Activated T-helper 9 cell treated with anti-CD3 and anti-CD28 coated beads, Interleukin-2, amount 50 U/mL, for 16 hours (primary cell): ENCODE data around the gene PHLPP2.
"Not testable (repeated sequence)": the region's sequence is repeated elsewhere in the genome, so short reads cannot be mapped to it uniquely, and the experiment has no call there.

Experiments
- DNase-seq: peaks from one replicate; pipeline ENCODE4 v3.0.0-alpha.2; 2020; ENCODE audit warnings: low read depth

Gene PHLPP2

DNA sequence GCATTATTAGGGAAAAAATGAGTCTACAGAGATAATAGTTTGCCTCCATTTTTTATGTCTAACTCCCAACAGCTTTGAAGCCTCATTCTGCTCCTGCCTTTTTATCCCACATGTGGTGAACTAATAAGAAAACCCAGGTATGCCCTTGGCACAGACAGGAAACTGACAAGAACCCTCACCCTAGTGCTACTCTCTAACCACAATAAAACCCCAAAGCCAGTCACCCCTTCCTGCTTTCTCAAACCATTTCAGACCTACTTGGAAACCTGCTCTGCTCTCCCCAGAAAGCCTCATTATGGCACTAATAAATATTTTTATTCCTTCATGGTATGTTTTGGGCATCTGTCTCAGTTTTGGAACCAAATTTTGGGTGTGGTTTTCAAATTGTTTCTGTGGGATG lies 102.4 kb downstream of the PHLPP2 start:
- DNase-seq = no peak

DNA sequence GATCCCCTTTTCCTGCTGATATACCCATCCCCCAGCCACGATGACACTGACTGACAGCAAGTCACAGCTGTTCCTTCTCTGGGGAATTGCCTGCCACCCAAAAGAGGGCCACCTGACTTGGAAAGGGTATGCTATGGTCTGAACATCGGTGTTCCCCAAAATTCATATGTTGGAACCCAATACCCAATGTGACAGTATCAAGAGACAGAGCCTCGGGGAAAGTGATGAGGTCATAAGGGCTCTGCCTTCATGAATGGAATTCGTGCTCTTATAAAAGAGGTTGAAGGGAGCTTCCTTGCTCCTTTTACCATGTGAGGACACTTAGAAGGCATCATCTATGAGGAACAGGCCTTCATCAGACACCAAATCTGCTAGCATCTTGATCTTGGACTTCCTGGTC lies 106.1 kb downstream of the PHLPP2 start:
- no peak for DNase-seq

DNA sequence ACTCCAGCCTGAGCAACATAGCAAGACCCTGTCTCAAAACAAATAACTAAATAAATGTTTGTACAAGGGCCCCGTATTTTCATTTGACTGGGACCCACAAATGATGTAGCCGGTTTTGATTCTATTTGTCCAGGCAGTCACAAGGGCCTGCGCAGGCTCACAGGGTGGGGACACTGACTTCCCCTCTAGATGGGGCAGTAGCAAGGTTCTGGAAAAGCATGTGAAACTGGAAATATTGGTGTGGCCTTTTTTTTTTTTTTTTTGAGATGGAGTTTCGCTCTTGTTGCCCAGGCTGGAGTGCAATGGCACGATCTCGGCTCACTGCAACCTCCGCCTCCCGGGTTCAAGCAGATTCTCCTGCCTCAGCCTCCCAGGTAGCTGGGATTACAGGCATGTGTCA lies 109.5 kb downstream of the PHLPP2 start:
- not testable (repeated sequence) for DNase-seq

DNA sequence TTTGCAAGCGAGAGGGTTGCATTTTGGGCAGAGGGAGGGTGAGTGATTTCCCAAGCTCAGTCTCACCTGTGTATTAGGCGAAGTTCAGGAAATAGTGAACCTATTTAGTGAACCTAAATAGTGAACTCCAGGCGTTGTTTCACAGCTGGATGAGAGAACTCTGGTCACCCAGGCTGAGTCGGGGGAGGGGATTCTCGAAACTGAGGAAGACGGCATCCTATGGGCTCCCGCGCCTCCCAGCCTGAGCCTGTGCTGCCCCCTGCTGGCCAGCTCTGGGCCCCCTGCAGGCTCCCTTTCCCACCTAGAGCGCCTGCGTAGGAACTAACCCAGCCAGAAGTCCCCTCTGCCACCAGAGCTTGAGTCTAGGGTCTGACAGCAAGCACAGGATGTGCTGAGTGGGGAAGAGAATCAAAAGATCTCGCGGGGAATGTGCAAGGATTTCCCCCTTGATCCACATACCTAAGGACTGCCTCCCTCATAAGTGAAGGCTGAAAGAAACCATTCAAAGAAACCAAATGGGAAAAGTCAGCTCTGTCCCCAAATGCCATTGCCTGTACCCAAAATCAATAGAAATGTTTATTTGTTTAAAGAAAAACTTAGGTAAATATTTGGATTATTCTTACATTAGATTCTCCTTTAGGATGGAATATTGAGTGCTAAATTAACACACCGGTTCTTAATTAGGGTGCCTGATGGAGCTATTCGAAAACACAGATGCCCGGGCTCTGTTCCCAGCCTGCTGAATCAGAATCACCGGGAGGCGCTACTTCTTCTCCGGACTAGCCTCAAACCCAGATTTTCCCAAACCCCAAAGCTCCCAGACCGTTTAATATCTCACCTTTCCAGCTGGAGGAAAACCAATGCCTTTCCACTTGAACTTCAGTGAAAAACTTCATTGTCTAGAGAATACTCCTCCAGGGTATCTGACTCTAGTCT lies 113.3 kb downstream of the PHLPP2 start:
- DNase-seq = peak; percentile 62

DNA sequence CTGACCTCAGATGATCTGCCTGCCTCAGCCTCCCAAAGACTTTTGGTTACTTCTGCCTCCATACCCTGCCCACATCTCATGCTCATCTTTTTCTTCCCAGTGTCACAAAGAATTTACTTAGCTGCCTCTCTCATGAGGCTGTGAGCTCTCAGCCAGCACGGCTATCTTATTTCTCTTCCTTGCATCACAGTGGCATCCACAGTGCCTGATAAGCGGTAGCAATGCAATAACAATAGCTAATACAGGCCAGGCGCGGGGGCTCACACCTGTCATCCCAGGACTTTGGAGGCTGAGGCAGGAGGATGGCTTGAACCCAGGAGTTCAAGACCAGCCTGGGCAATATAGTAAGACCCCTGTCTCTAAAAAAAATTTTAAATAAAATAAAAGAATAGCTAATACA lies 114.1 kb downstream of the PHLPP2 start:
- no peak for DNase-seq

DNA sequence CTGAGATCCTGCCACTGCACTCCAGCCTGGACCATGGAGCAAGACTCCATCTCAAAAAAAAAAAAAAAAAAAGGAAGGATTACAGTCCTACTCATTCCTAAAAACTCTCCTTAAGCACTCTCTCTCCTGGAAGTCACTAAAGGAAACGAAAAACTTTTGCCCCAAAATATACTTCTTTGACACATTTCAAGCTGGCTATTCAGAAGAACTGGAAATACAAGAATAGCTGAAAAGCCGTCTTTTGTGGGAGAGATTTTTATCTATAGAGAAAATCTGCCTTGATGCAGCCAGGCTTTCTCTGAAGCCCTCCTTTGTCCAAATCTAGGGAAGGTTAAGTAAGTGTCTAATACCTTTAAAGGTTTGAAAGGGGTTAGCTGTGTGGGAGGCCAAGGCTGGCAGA lies 115.4 kb downstream of the PHLPP2 start:
- no peak for DNase-seq

DNA sequence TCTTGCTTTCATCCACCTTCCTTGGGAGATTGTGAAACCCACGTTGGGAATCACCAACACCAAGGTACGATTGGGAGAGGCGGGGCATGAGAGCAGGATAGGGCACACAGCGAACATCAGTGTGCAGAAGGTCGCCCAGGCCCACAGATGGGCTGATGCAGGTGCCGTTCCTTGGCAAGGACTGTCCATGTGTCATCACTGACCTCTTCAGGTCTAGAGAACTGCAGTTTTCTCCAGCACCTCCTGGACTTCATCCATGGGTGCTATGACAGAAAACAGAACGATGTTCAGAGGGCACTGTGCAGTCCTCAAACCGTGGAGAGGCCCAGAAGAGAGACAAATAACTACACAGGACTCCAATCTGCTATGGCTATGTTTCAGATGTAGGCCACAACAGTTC lies 123.7 kb downstream of the PHLPP2 start:
- no peak for DNase-seq

DNA sequence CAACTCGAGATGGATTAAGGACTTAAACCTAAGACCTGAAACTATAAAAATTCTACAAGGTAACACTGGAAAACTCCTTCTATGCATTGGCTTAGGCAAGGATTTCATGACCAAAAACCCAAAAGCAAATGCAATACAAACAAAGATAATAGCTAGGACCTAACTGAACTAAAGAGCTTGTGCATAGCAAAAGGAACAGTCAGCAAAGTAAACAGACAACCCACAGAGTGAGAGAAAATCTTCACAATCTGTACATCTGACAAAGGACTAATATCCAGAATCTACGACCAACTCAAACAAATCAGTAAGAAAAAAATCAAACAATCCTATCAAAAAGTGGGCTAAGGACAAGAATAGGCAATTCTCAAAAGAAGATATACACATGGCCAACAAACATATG lies 126.1 kb downstream of the PHLPP2 start:
- not testable (repeated sequence) for DNase-seq

DNA sequence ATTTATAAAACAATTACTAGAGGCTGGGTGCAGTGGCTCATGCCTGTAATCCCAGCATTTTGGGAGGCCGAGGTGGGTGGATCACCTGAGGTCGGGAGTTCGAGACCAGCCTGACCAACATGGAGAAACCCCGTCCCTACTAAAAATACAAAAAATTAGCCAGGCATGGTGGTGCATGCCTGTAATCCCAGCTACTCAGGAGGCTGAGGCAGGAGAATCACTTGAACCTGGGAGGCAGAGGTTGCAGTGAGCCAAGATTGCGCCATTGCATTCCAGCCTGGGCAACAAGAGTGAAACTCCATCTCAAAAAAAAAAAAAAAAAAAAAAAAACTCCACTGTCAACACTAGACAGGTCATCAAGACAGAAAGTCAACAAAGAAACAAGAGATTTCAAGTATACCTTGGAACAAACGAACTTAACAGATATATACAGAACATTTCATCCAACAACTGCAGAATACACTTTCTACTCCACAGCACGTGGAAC lies 129.1 kb downstream of the PHLPP2 start:
- DNase-seq = not testable (repeated sequence)
